Thoracic aorta (tissue), 2 donors: Measurements from ENCODE around the gene FBXO27. TPM values are rescaled to one million over a fixed set of nuclear protein-coding genes. Genes with fewer than 3 reads are reported as not detected.

Experiments
- ATAC-seq: fragments of 150-250 bp; one replicate; pipeline ENCODE4 v1.8.0; 2017; ENCODE audit warnings: low read depth; ENCODE audit not compliant: insufficient number of reproducible peaks, low FRiP score
- DNase-seq: peaks from one replicate; pipeline ENCODE4 v3.0.0-alpha.2; 2020; ENCODE audit warnings: low spot score
- H3K27ac ChIP-seq, 2 donors: fragments of 200-600 bp; sonication (generic); 1 replicate in 1 of 2; 2 replicates in 1 of 2; pipeline ENCODE4 v1.5.1; 2016; ENCODE audit warnings: mild to moderate bottlenecking in 2 of 2, moderate library complexity in 2 of 2
- H3K27me3 ChIP-seq: fragments of 200-600 bp; sonication (generic); replicated peaks from 2 replicates; pipeline ENCODE4 v1.6.0; 2016; ENCODE audit warnings: mild to moderate bottlenecking; ENCODE audit not compliant: insufficient read depth
- H3K36me3 ChIP-seq: fragments of 200-600 bp; sonication (generic); one replicate; pipeline ENCODE4 v1.5.1; 2016
- H3K4me1 ChIP-seq, 2 donors: fragments of 200-600 bp; sonication (generic); 1 replicate in 1 of 2; 2 replicates in 1 of 2; pipeline versions ENCODE4 v1.5.1 to v1.6.0; 2016; ENCODE audit warnings: low read depth in 2 of 2, mild to moderate bottlenecking in 1 of 2; ENCODE audit not compliant: control insufficient read depth in 1 of 2
- H3K4me3 ChIP-seq: fragments of 200-600 bp; sonication (generic); 2 replicates; pipeline ENCODE4 v1.5.1; 2016; ENCODE audit warnings: mild to moderate bottlenecking
- H3K9me3 ChIP-seq: fragments of 200-600 bp; sonication (generic); 2 replicates; pipeline ENCODE4 v1.5.1; 2016
- CTCF ChIP-seq: fragments of 200-600 bp; sonication (generic); IDR thresholded peaks from one replicate; pipeline ENCODE4 v1.5.1; 2019; ENCODE audit warnings: antibody characterized with exemption
- total RNA-seq, 2 donors: library from RNA; depleted of rRNA; stranded (reverse); fragments of >200 nt; gene quantifications; one replicate each; pipeline versions ENCODE4 v1.1.0 to v1.2.3, GENCODE V29; 2016

The FBXO27 gene
- 10 to 100 TPM in 1 of 2 donors, 1 to 10 TPM in 1; 1.5 to 37.6 TPM for total RNA-seq

- peaks cover 6 to 18% of the 10 kb centered on the region in 2 donors for H3K4me1 ChIP-seq
- no peaks in the 10 kb centered on the region for H3K27me3 ChIP-seq
- DNase-seq: no peak
- peaks cover 3% of the 10 kb centered on the region for H3K36me3 ChIP-seq
- peak within 1 kb of the TSS; percentile 86 for H3K4me3 ChIP-seq
- H3K27ac ChIP-seq: peak within 1 kb of the TSS; percentile 2 to 66
- H3K9me3 ChIP-seq: no peaks in the 10 kb centered on the region
- ATAC-seq: no peak
- no peak for TF ChIP-seq CTCF
Observed at GRCh38 chr19:39032063-39032918, at the start of gene FBXO27. Gene FBXO27 (minus strand): TSS chr19:39032549. CDS start chr19:39032227, 322 bp downstream.

GRCh38 chr19:39080431-39080830, 48.1 kb upstream of the FBXO27 start:
- Histone ChIP-seq H3K36me3 (no peaks in the 10 kb centered on the region), H3K4me3 (no peak overlapping the region), H3K9me3 (no peaks in the 10 kb centered on the region), H3K4me1 (peaks cover 7 to 10% of the 10 kb centered on the region in 2 donors), H3K27ac (no peak overlapping the region), H3K27me3 (no peaks in the 10 kb centered on the region)
- DNase-seq (no peak), ATAC-seq (no peak)
- no peak for TF ChIP-seq CTCF

- no peak for TF ChIP-seq CTCF
- DNase-seq (no peak), ATAC-seq (no peak)
- no peaks in the 10 kb centered on the region for H3K36me3 ChIP-seq
- no peaks in the 10 kb centered on the region for H3K9me3 ChIP-seq
- no peak overlapping the region for H3K27ac ChIP-seq
- peaks cover 4 to 7% of the 10 kb centered on the region in 2 donors for H3K4me1 ChIP-seq
- no peak overlapping the region for H3K4me3 ChIP-seq
- H3K27me3 ChIP-seq: no peaks in the 10 kb centered on the region
Observed at GRCh38 chr19:39078436-39079200, 46.3 kb upstream of the FBXO27 start.

- Histone ChIP-seq H3K4me3 (no peak overlapping the region), H3K4me1 (no peaks in the 10 kb centered on the region), H3K36me3 (no peaks in the 10 kb centered on the region), H3K27me3 (no peaks in the 10 kb centered on the region), H3K9me3 (no peaks in the 10 kb centered on the region), H3K27ac (no peak overlapping the region)
- ATAC-seq (no peak), DNase-seq (no peak)
- TF ChIP-seq CTCF: no peak
Observed at GRCh38 chr19:39077323-39077722, 45.0 kb upstream of the FBXO27 start.

- DNase-seq: no peak
- no peak for ATAC-seq
- Histone ChIP-seq H3K27ac (no peak overlapping the region), H3K36me3 (no peaks in the 10 kb centered on the region), H3K4me1 (no peaks in the 10 kb centered on the region), H3K4me3 (no peak overlapping the region), H3K27me3 (no peaks in the 10 kb centered on the region), H3K9me3 (no peaks in the 10 kb centered on the region)
- TF ChIP-seq CTCF: no peak
Observed at GRCh38 chr19:39074942-39075341, 42.6 kb upstream of the FBXO27 start.
